Smooth muscle cell (in vitro differentiated cells): ENCODE measurements around the gene JOSD1. TPM values are rescaled to one million over a fixed set of nuclear protein-coding genes. Genes with fewer than 3 reads are reported as not detected.

Experiments used
- DNase-seq: peaks from one replicate; lab custom pipeline; 2025; ENCODE audit not compliant: unreplicated experiment; lab: John Stamatoyannopoulos, UW
- H2AFZ ChIP-seq: fragments of 200-600 bp; sonication (generic); 2 replicates; pipeline ENCODE4 v1.6.0; 2016; ENCODE audit warnings: antibody characterized with exemption, low read depth, mild to moderate bottlenecking
- H3F3A ChIP-seq: fragments of 200-600 bp; sonication (generic); 2 replicates; pipeline ENCODE4 v1.6.0; 2017; ENCODE audit warnings: antibody characterized with exemption, low read depth
- H3K27ac ChIP-seq: fragments of 200-600 bp; sonication (generic); 2 replicates; pipeline ENCODE4 v1.5.1; 2016; ENCODE audit warnings: low read depth, mild to moderate bottlenecking
- H3K27me3 ChIP-seq: fragments of 200-600 bp; sonication (generic); 2 replicates; pipeline ENCODE4 v1.6.1; 2016; ENCODE audit warnings: low read depth, mild to moderate bottlenecking
- H3K36me3 ChIP-seq: fragments of 200-600 bp; sonication (generic); 2 replicates; pipeline ENCODE4 v1.5.1; 2016; ENCODE audit warnings: low read depth
- H3K4me1 ChIP-seq: fragments of 200-600 bp; sonication (generic); 2 replicates; pipeline ENCODE4 v1.5.1; 2016; ENCODE audit warnings: low read depth
- H3K4me2 ChIP-seq: fragments of 200-600 bp; sonication (generic); 2 replicates; pipeline ENCODE4 v1.6.0; 2016; ENCODE audit warnings: mild to moderate bottlenecking
- H3K4me3 ChIP-seq: fragments of 200-600 bp; sonication (generic); 2 replicates; pipeline ENCODE4 v1.5.1; 2016; ENCODE audit warnings: mild to moderate bottlenecking
- H3K79me2 ChIP-seq: fragments of 200-600 bp; sonication (generic); 2 replicates; pipeline ENCODE4 v1.6.0; 2016; ENCODE audit warnings: low read depth, mild to moderate bottlenecking
- H3K9ac ChIP-seq: fragments of 200-600 bp; sonication (generic); 2 replicates; pipeline ENCODE4 v1.6.0; 2016; ENCODE audit warnings: low read depth
- H3K9me3 ChIP-seq: fragments of 200-600 bp; sonication (generic); replicated peaks from 2 replicates; pipeline ENCODE4 v1.5.1; 2016; ENCODE audit warnings: low read depth
- H4K20me1 ChIP-seq: fragments of 200-600 bp; sonication (generic); 2 replicates; pipeline ENCODE4 v1.6.0; 2016; ENCODE audit warnings: low read depth
- WGBS: methylation state at CpG from one replicate; pipeline ENCODE4 v1.1.7; 2016; ENCODE audit warnings: low lambda C conversion rate; 5-methylcytosine and 5-hydroxymethylcytosine counted together
- polyA plus RNA-seq: library from polyadenylated mRNA; unstranded; fragments of >200 nt; fragmentation: Nextera tagmentation; extraction: Ambion mirVana; gene quantifications from 2 replicates; pipeline ENCODE4 v1.2.1, GENCODE V29; 2016
- total RNA-seq: library from RNA; depleted of rRNA; stranded (reverse); fragments of >200 nt; gene quantifications from 2 replicates; pipeline ENCODE4 v1.2.3, GENCODE V29; 2014
- TF ChIP-seq, protein P1 (sequence below): fragments of 200-600 bp; sonication (generic); IDR thresholded peaks from 2 replicates; pipeline ENCODE4 v1.5.1; 2017; ENCODE audit warnings: borderline replicate concordance, mild to moderate bottlenecking, antibody characterized with exemption; ENCODE audit not compliant: insufficient read depth, poor library complexity, severe bottlenecking

Gene JOSD1
- total and polyA plus RNA-seq, 2 experiments from 2014 or later = 6.2 to 38.9 TPM

- TF ChIP-seq, protein P1, sequence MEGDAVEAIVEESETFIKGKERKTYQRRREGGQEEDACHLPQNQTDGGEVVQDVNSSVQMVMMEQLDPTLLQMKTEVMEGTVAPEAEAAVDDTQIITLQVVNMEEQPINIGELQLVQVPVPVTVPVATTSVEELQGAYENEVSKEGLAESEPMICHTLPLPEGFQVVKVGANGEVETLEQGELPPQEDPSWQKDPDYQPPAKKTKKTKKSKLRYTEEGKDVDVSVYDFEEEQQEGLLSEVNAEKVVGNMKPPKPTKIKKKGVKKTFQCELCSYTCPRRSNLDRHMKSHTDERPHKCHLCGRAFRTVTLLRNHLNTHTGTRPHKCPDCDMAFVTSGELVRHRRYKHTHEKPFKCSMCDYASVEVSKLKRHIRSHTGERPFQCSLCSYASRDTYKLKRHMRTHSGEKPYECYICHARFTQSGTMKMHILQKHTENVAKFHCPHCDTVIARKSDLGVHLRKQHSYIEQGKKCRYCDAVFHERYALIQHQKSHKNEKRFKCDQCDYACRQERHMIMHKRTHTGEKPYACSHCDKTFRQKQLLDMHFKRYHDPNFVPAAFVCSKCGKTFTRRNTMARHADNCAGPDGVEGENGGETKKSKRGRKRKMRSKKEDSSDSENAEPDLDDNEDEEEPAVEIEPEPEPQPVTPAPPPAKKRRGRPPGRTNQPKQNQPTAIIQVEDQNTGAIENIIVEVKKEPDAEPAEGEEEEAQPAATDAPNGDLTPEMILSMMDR = no peak
- Histone ChIP-seq H3K27ac (peak overlapping the region; percentile 92), H3K4me3 (peak overlapping the region; percentile 95), H3K4me2 (peak overlapping the region; percentile 91), H2AFZ (no peak overlapping the region), H3K9ac (peak overlapping the region; percentile 98), H3K79me2 (peaks cover 62% of the 10 kb centered on the region), H3K36me3 (no peaks in the 10 kb centered on the region), H3K9me3 (no peaks in the 10 kb centered on the region), H3F3A (peaks cover 8% of the 10 kb centered on the region), H4K20me1 (peaks cover 61% of the 10 kb centered on the region), H3K4me1 (peaks cover 21% of the 10 kb centered on the region), H3K27me3 (no peaks in the 10 kb centered on the region)
- no peak for DNase-seq
- WGBS = 36% methylated on average over 2 of the region's 2 CpGs
These were observed 6.6 kb upstream of the JOSD1 start for GRCh38 chr22:38707346-38707745.

GRCh38 chr22:38706901-38707195 is 6.1 kb upstream of the JOSD1 start:
- H3K9ac ChIP-seq = peak overlapping the region; percentile 98
- H3F3A ChIP-seq = peaks cover 8% of the 10 kb centered on the region
- no peak overlapping the region for H2AFZ ChIP-seq
- no peaks in the 10 kb centered on the region for H3K9me3 ChIP-seq
- DNase-seq = no peak
- H3K4me2 ChIP-seq = peak overlapping the region; percentile 91
- H3K27ac ChIP-seq = peak overlapping the region; percentile 92
- H3K36me3 ChIP-seq = no peaks in the 10 kb centered on the region
- TF ChIP-seq, protein P1 = no peak
- H3K4me3 ChIP-seq = peak overlapping the region; percentile 95
- 11% methylated on average over 4 of the region's 4 CpGs for whole genome bisulfite sequencing
- H3K27me3 ChIP-seq = no peaks in the 10 kb centered on the region
- peaks cover 16% of the 10 kb centered on the region for H3K4me1 ChIP-seq
- H3K79me2 ChIP-seq = peaks cover 57% of the 10 kb centered on the region
- peaks cover 56% of the 10 kb centered on the region for H4K20me1 ChIP-seq

- Histone ChIP-seq H3K4me3 (peak overlapping the region; percentile 95), H3K4me2 (peak overlapping the region; percentile 91), H3K79me2 (peaks cover 52% of the 10 kb centered on the region), H4K20me1 (peaks cover 51% of the 10 kb centered on the region), H3K27me3 (no peaks in the 10 kb centered on the region), H3K36me3 (no peaks in the 10 kb centered on the region), H3K9me3 (no peaks in the 10 kb centered on the region), H2AFZ (no peak overlapping the region), H3F3A (peaks cover 8% of the 10 kb centered on the region), H3K4me1 (peaks cover 19% of the 10 kb centered on the region), H3K9ac (peak overlapping the region; percentile 98), H3K27ac (peak overlapping the region; percentile 92)
- TF ChIP-seq, protein P1 = no peak
- peak; percentile 34 for DNase-seq
- WGBS = under 1% methylated on average over 32 of the region's 80 CpGs
These were observed 5.6 kb upstream of the JOSD1 start for GRCh38 chr22:38706101-38706900.
